DND-41 (cell line): ENCODE data around the gene EIF6.

Experiments used
- ATAC-seq: fragments of 200-7000 bp; cut with Tn5 transposase; 3 replicates; pipeline ENCODE4 v1.9.1; 2021; ENCODE audit warnings: low read depth; ENCODE audit not compliant: insufficient read depth
- DNase-seq: peaks from one replicate; pipeline ENCODE4 v3.0.0-alpha.2; 2020
- H2AFZ ChIP-seq: 2 replicates; pipeline ENCODE4 v1.6.0; 2012; ENCODE audit warnings: low read depth, low read length
- H3K27ac ChIP-seq: 2 replicates; pipeline ENCODE4 v1.5.1; 2012; ENCODE audit warnings: low read length, inconsistent platforms
- H3K27me3 ChIP-seq: fragments of 200-600 bp; sonication (generic); 2 replicates; pipeline ENCODE4 v1.6.0; 2012; ENCODE audit warnings: low read length, mild to moderate bottlenecking, inconsistent platforms; ENCODE audit not compliant: insufficient read depth, poor library complexity
- H3K36me3 ChIP-seq: 2 replicates; pipeline ENCODE4 v1.5.1; 2012; ENCODE audit warnings: low read length, inconsistent platforms; ENCODE audit not compliant: insufficient read depth
- H3K4me1 ChIP-seq: 2 replicates; pipeline ENCODE4 v1.5.1; 2012; ENCODE audit warnings: mild to moderate bottlenecking, low read length; ENCODE audit not compliant: insufficient read depth
- H3K4me2 ChIP-seq: 2 replicates; pipeline ENCODE4 v1.6.0; 2012; ENCODE audit warnings: mild to moderate bottlenecking, moderate library complexity, low read length, inconsistent platforms; ENCODE audit not compliant: insufficient read depth
- H3K4me3 ChIP-seq, 2 experiments: fragments of 200-600 bp in 1 of 2; shearing (Covaris generic) in 1 of 2; 2 replicates each; pipeline ENCODE4 v1.5.1; 2012 to 2016; ENCODE audit warnings: inconsistent platforms in 2 of 2, low read length in 2 of 2, mild to moderate bottlenecking in 2 of 2, low read depth in 1 of 2, moderate library complexity in 1 of 2
- H3K79me2 ChIP-seq: 2 replicates; pipeline ENCODE4 v1.6.0; 2012; ENCODE audit warnings: low read length, inconsistent platforms; ENCODE audit not compliant: insufficient read depth
- H3K9ac ChIP-seq: 2 replicates; pipeline ENCODE4 v1.6.0; 2012; ENCODE audit warnings: low read depth, mild to moderate bottlenecking, inconsistent platforms, low read length, moderate library complexity
- H3K9me3 ChIP-seq: 2 replicates; pipeline ENCODE4 v1.5.1; 2012; ENCODE audit warnings: low read length, moderate library complexity, mild to moderate bottlenecking, inconsistent platforms; ENCODE audit not compliant: insufficient read depth, severe bottlenecking
- H4K20me1 ChIP-seq: 2 replicates; pipeline ENCODE4 v1.6.0; 2012; ENCODE audit warnings: low read length; ENCODE audit not compliant: insufficient read depth
- EZH2 ChIP-seq: IDR thresholded peaks from 3 replicates; pipeline ENCODE4 v1.6.1; 2012; ENCODE audit warnings: borderline replicate concordance, low read depth, mild to moderate bottlenecking, moderate library complexity, low read length, inconsistent platforms; ENCODE audit not compliant: severe bottlenecking
- TF ChIP-seq, protein P1 (sequence below): IDR thresholded peaks from 2 replicates; pipeline ENCODE4 v1.5.1; 2012; ENCODE audit warnings: borderline replicate concordance, low read length, moderate library complexity, mild to moderate bottlenecking; ENCODE audit not compliant: poor library complexity, severe bottlenecking; ENCODE audit errors: extremely low read depth

The EIF6 gene

DNA sequence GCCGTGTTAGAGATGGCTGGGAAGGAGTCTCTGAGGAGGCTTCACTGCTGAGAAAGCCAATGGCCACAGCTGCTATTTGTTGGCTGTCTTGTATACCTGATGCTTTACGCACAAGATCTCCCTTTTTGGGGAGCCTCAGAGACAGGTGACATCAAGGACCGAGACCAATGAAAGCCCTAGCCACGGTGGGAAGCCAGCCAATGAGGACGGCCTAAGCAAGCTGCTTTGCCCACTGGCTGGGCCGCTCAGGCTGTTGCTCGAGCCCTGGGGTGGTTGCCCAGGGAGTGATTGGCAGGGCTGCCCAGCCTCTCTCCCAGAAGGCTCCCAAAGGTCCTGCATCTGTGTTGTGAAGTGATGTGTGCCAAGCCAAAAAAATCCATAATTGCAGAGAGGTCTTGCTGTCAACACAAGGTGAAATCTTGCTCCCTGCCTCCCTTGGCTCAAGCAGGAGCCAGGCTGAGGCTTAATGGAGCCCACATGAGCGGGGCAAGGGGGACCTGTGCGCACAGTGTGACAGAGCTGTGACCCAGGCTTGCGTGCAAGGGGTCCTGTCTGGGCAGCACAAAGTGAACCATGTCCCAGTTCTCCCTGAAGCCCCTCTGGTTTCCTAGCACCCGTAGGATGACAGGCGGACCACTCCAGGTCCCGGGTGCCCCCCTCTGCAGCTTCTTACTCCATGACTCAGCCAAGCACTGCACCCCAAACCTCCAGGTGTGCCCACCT lies 11.0 kb downstream of the EIF6 start:
- no peak overlapping the region for H3K4me3 ChIP-seq
- H2AFZ ChIP-seq = no peak overlapping the region
- H3K27me3 ChIP-seq = no peaks in the 10 kb centered on the region
- peaks cover 17% of the 10 kb centered on the region for H3K4me1 ChIP-seq
- no peak overlapping the region for H3K27ac ChIP-seq
- no peak for TF ChIP-seq EZH2
- TF ChIP-seq, protein P1, sequence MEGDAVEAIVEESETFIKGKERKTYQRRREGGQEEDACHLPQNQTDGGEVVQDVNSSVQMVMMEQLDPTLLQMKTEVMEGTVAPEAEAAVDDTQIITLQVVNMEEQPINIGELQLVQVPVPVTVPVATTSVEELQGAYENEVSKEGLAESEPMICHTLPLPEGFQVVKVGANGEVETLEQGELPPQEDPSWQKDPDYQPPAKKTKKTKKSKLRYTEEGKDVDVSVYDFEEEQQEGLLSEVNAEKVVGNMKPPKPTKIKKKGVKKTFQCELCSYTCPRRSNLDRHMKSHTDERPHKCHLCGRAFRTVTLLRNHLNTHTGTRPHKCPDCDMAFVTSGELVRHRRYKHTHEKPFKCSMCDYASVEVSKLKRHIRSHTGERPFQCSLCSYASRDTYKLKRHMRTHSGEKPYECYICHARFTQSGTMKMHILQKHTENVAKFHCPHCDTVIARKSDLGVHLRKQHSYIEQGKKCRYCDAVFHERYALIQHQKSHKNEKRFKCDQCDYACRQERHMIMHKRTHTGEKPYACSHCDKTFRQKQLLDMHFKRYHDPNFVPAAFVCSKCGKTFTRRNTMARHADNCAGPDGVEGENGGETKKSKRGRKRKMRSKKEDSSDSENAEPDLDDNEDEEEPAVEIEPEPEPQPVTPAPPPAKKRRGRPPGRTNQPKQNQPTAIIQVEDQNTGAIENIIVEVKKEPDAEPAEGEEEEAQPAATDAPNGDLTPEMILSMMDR = no peak
- DNase-seq (no peak), ATAC-seq (no peak)
- H3K36me3 ChIP-seq = peaks cover 6% of the 10 kb centered on the region
- H3K79me2 ChIP-seq = peaks cover 7% of the 10 kb centered on the region
- no peak overlapping the region for H3K4me2 ChIP-seq
- H4K20me1 ChIP-seq = peaks cover 18% of the 10 kb centered on the region
- no peak overlapping the region for H3K9ac ChIP-seq
- H3K9me3 ChIP-seq = no peaks in the 10 kb centered on the region

DNA sequence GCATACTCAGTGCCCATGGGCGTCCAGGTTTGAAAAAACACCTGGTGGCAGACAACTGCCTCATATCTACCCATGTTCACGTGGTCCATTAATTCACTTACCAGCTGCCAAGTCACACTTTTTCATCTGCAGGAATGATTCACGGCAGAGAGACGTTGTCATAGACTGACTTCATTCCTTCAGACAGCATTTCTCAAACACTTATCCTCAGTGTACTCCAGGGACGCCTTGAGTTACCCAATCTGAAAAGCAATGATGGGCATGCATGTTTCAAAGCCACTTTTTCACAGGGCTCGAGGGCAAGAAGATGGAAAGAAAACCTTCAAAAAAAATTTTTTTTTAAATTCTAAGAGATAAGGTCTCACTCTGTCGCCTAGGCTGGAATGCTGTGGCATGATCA lies 12.7 kb downstream of the EIF6 start:
- Histone ChIP-seq H3K4me1 (peaks cover 7% of the 10 kb centered on the region), H3K36me3 (peaks cover 5% of the 10 kb centered on the region; the same call in 1 of the 2 replicates), H3K79me2 (peaks cover 1% of the 10 kb centered on the region), H3K27ac (no peak overlapping the region), H3K4me3 (no peak overlapping the region), H3K9ac (no peak overlapping the region), H3K9me3 (no peaks in the 10 kb centered on the region), H3K27me3 (no peaks in the 10 kb centered on the region), H3K4me2 (no peak overlapping the region), H2AFZ (no peak overlapping the region), H4K20me1 (peaks cover 13% of the 10 kb centered on the region)
- ATAC-seq (no peak), DNase-seq (no peak)
- TF ChIP-seq EZH2 = no peak
- TF ChIP-seq, protein P1 = no peak

DNA sequence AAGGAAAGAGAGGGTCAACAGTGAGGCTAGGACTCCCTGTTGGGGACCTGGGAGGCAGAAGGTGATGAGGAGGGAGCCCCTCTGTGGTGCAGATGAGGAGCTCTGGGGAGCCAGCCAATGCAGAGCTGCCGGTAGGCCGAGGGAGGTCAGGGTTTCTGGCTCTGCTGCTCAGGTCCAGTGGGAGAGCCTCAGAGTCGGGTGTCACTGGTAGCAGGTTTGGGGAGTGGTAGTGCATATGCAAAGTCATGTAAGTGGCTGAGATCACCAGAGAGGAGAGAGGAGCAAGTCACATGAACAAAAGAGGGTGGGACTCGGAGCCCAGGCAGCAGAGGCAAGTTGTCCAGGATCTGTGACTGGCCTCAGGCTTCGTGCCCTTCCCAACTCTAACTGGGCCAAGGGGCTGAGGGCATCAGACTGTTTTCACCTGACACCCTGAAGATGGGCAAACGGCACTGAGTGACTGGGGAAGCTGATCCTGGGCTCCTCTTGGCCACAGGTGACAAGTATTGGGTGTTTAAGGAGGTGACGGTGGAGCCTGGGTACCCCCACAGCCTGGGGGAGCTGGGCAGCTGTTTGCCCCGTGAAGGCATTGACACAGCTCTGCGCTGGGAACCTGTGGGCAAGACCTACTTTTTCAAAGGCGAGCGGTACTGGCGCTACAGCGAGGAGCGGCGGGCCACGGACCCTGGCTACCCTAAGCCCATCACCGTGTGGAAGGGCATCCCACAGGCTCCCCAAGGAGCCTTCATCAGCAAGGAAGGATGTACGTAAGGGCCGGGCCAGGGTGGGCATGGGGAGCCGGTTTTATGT lies 13.3 kb downstream of the EIF6 start:
- DNase-seq = no peak
- Histone ChIP-seq H3K36me3 (peaks cover 5% of the 10 kb centered on the region; the same call in 1 of the 2 replicates), H3K9ac (no peak overlapping the region), H4K20me1 (peaks cover 13% of the 10 kb centered on the region), H3K4me1 (peaks cover under 1% of the 10 kb centered on the region; the same call in 1 of the 2 replicates), H2AFZ (no peak overlapping the region), H3K27me3 (no peaks in the 10 kb centered on the region), H3K4me3 (no peak overlapping the region), H3K79me2 (no peaks in the 10 kb centered on the region), H3K9me3 (no peaks in the 10 kb centered on the region), H3K4me2 (no peak overlapping the region), H3K27ac (no peak overlapping the region)
- TF ChIP-seq, protein P1 = no peak
- no peak for TF ChIP-seq EZH2
- no peak for ATAC-seq
